ENCODE measurements around the gene PROSER2. TPM values are rescaled to one million over a fixed set of nuclear protein-coding genes. Genes with fewer than 3 reads are reported as not detected.

The PROSER2 gene
- total RNA-seq, 1 donor from 2014 or later = 7.1 TPM

GRCh38 chr10:11881477-11882417 is 58.6 kb downstream of the PROSER2 start:
- DNase-seq (ENCODE audit: extremely low spot score, unreplicated experiment) = no peak
- H3K4me3 Mint-ChIP-seq (ENCODE audit: unreplicated experiment) = no peak overlapping the region

GRCh38 chr10:11882646-11883375 is 59.7 kb downstream of the PROSER2 start:
- H3K9me3 Mint-ChIP-seq (ENCODE audit: unreplicated experiment) = no peaks in the 10 kb centered on the region
- no peak overlapping the region for H3K27ac Mint-ChIP-seq (ENCODE audit: unreplicated experiment)
- H3K4me3 Mint-ChIP-seq (ENCODE audit: unreplicated experiment) = no peak overlapping the region

More at GRCh38 chr10:11881477-11882417, 58.6 kb downstream of the PROSER2 start:
- H3K9me3 Mint-ChIP-seq (ENCODE audit: unreplicated experiment) = no peaks in the 10 kb centered on the region
- H3K4me1 Mint-ChIP-seq (ENCODE audit: unreplicated experiment) = peaks cover 12% of the 10 kb centered on the region
- no peaks in the 10 kb centered on the region for H3K27me3 Mint-ChIP-seq (ENCODE audit: unreplicated experiment)
- H3K36me3 Mint-ChIP-seq (ENCODE audit: unreplicated experiment) = no peaks in the 10 kb centered on the region
- TF ChIP-seq, protein P1, sequence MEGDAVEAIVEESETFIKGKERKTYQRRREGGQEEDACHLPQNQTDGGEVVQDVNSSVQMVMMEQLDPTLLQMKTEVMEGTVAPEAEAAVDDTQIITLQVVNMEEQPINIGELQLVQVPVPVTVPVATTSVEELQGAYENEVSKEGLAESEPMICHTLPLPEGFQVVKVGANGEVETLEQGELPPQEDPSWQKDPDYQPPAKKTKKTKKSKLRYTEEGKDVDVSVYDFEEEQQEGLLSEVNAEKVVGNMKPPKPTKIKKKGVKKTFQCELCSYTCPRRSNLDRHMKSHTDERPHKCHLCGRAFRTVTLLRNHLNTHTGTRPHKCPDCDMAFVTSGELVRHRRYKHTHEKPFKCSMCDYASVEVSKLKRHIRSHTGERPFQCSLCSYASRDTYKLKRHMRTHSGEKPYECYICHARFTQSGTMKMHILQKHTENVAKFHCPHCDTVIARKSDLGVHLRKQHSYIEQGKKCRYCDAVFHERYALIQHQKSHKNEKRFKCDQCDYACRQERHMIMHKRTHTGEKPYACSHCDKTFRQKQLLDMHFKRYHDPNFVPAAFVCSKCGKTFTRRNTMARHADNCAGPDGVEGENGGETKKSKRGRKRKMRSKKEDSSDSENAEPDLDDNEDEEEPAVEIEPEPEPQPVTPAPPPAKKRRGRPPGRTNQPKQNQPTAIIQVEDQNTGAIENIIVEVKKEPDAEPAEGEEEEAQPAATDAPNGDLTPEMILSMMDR (IDR thresholded peaks at IDR 0.05) = no peak
- no peak overlapping the region for H3K27ac Mint-ChIP-seq (ENCODE audit: unreplicated experiment)

DNA sequence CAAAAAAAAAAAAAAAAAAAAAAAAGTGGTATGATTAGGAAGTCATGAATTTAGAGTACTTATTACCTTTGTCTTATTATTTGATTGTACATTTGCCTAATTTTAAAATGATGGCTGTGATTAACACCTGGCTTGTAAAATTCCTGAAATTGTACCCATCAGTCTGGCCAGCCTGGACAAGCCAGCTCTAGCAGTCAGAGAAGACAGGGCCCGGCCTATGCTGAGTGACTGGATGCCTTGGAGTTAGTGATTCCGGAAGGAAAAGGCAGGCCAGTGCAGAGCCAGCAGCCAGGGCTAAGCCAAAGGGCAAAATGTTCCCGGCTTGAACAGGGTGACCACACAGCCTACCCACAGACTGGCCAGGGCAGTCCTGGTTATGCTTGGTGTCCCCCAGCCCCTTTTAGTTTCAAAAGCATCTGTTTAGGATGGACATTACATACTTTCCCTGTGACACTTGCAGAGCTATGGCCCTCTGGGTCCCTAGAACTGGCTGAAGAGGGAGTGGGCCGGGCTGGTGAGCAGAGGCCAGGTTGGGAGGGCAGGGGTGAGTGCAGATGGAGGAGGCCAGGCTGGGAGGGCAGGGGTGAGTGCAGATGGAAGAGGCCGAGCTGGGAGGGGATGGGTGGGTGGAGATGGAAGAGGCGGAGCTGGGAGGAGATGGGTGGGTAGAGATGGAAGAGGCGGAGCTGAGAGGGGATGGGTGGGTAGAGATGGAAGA is 61.7 kb downstream of the PROSER2 start:
- H3K4me1 Mint-ChIP-seq (ENCODE audit: unreplicated experiment) = peaks cover 11% of the 10 kb centered on the region
- TF ChIP-seq, protein P1 (IDR thresholded peaks at IDR 0.05) = no peak
- no peak for DNase-seq (ENCODE audit: extremely low spot score, unreplicated experiment)
- no peaks in the 10 kb centered on the region for H3K9me3 Mint-ChIP-seq (ENCODE audit: unreplicated experiment)
- H3K27me3 Mint-ChIP-seq (ENCODE audit: unreplicated experiment) = no peaks in the 10 kb centered on the region
- no peak overlapping the region for H3K4me3 Mint-ChIP-seq (ENCODE audit: unreplicated experiment)
- H3K36me3 Mint-ChIP-seq (ENCODE audit: unreplicated experiment) = no peaks in the 10 kb centered on the region
- H3K27ac Mint-ChIP-seq (ENCODE audit: unreplicated experiment) = no peak overlapping the region

More at GRCh38 chr10:11882646-11883375, 59.7 kb downstream of the PROSER2 start:
- DNase-seq (ENCODE audit: extremely low spot score, unreplicated experiment) = no peak
- Mint-ChIP-seq H3K4me1 (ENCODE audit: unreplicated experiment) (peaks cover 15% of the 10 kb centered on the region), H3K27me3 (ENCODE audit: unreplicated experiment) (no peaks in the 10 kb centered on the region), H3K36me3 (ENCODE audit: unreplicated experiment) (no peaks in the 10 kb centered on the region)
- TF ChIP-seq, protein P1 (IDR thresholded peaks at IDR 0.05) = no peak

GRCh38 chr10:11885437-11886137 is 62.4 kb downstream of the PROSER2 start:
- H3K4me3 Mint-ChIP-seq (ENCODE audit: unreplicated experiment) = no peak overlapping the region
- H3K27ac Mint-ChIP-seq (ENCODE audit: unreplicated experiment) = no peak overlapping the region
- TF ChIP-seq, protein P1 (IDR thresholded peaks at IDR 0.05) = no peak
- DNase-seq (ENCODE audit: extremely low spot score, unreplicated experiment) = no peak
- H3K9me3 Mint-ChIP-seq (ENCODE audit: unreplicated experiment) = no peaks in the 10 kb centered on the region
- no peaks in the 10 kb centered on the region for H3K36me3 Mint-ChIP-seq (ENCODE audit: unreplicated experiment)
- H3K27me3 Mint-ChIP-seq (ENCODE audit: unreplicated experiment) = no peaks in the 10 kb centered on the region
- H3K4me1 Mint-ChIP-seq (ENCODE audit: unreplicated experiment) = peaks cover 7% of the 10 kb centered on the region

Measured in osteocyte (in vitro differentiated cells).